Thoracic aorta (tissue), 2 donors: ENCODE data around the gene GUCY2D. TPM values are rescaled to one million over a fixed set of nuclear protein-coding genes. Genes with fewer than 3 reads are reported as not detected.

ENCODE experiments used
- ATAC-seq: fragments of 150-250 bp; one replicate; pipeline ENCODE4 v1.8.0; 2017; ENCODE audit warnings: low read depth; ENCODE audit not compliant: insufficient number of reproducible peaks, low FRiP score
- DNase-seq: peaks from one replicate; pipeline ENCODE4 v3.0.0-alpha.2; 2020; ENCODE audit warnings: low spot score
- H3K27ac ChIP-seq, 2 donors: fragments of 200-600 bp; sonication (generic); 1 replicate in 1 of 2; 2 replicates in 1 of 2; pipeline ENCODE4 v1.5.1; 2016; ENCODE audit warnings: mild to moderate bottlenecking in 2 of 2, moderate library complexity in 2 of 2
- H3K27me3 ChIP-seq: fragments of 200-600 bp; sonication (generic); replicated peaks from 2 replicates; pipeline ENCODE4 v1.6.0; 2016; ENCODE audit warnings: mild to moderate bottlenecking; ENCODE audit not compliant: insufficient read depth
- H3K36me3 ChIP-seq: fragments of 200-600 bp; sonication (generic); one replicate; pipeline ENCODE4 v1.5.1; 2016
- H3K4me1 ChIP-seq, 2 donors: fragments of 200-600 bp; sonication (generic); 1 replicate in 1 of 2; 2 replicates in 1 of 2; pipeline versions ENCODE4 v1.5.1 to v1.6.0; 2016; ENCODE audit warnings: low read depth in 2 of 2, mild to moderate bottlenecking in 1 of 2; ENCODE audit not compliant: control insufficient read depth in 1 of 2
- H3K4me3 ChIP-seq: fragments of 200-600 bp; sonication (generic); 2 replicates; pipeline ENCODE4 v1.5.1; 2016; ENCODE audit warnings: mild to moderate bottlenecking
- H3K9me3 ChIP-seq: fragments of 200-600 bp; sonication (generic); 2 replicates; pipeline ENCODE4 v1.5.1; 2016
- CTCF ChIP-seq: fragments of 200-600 bp; sonication (generic); IDR thresholded peaks from one replicate; pipeline ENCODE4 v1.5.1; 2019; ENCODE audit warnings: antibody characterized with exemption
- total RNA-seq, 2 donors: library from RNA; depleted of rRNA; stranded (reverse); fragments of >200 nt; gene quantifications; one replicate each; pipeline versions ENCODE4 v1.1.0 to v1.2.3, GENCODE V29; 2016

Gene GUCY2D
- total RNA-seq, 2 donors from 2014 or later = not detected

- no peak overlapping the region for H3K4me3 ChIP-seq
- peaks cover 8 to 15% of the 10 kb centered on the region in 2 donors for H3K4me1 ChIP-seq
- no peaks in the 10 kb centered on the region for H3K36me3 ChIP-seq
- H3K9me3 ChIP-seq = no peaks in the 10 kb centered on the region
- no peak for DNase-seq
- H3K27me3 ChIP-seq = no peaks in the 10 kb centered on the region
- TF ChIP-seq CTCF = no peak
- H3K27ac ChIP-seq = no peak overlapping the region
- ATAC-seq = no peak
These were observed 4.6 kb downstream of the GUCY2D start for GRCh38 chr17:8006836-8007680.

GRCh38 chr17:8007836-8008235 is 5.4 kb downstream of the GUCY2D start:
- no peak for TF ChIP-seq CTCF
- no peaks in the 10 kb centered on the region for H3K9me3 ChIP-seq
- H3K4me3 ChIP-seq = no peak overlapping the region
- H3K27ac ChIP-seq = no peak overlapping the region
- no peak for DNase-seq
- no peaks in the 10 kb centered on the region for H3K36me3 ChIP-seq
- H3K4me1 ChIP-seq = peaks cover 3 to 7% of the 10 kb centered on the region in 2 donors
- no peak for ATAC-seq
- no peaks in the 10 kb centered on the region for H3K27me3 ChIP-seq

- peaks cover 3 to 9% of the 10 kb centered on the region in 2 donors for H3K4me1 ChIP-seq
- no peaks in the 10 kb centered on the region for H3K9me3 ChIP-seq
- H3K4me3 ChIP-seq = no peak overlapping the region
- H3K27ac ChIP-seq = no peak overlapping the region
- no peak for DNase-seq
- ATAC-seq = no peak
- no peaks in the 10 kb centered on the region for H3K36me3 ChIP-seq
- H3K27me3 ChIP-seq = peaks cover 8% of the 10 kb centered on the region
- no peak for TF ChIP-seq CTCF
These were observed 9.7 kb downstream of the GUCY2D start for GRCh38 chr17:8012045-8012580.

GRCh38 chr17:8012996-8013640 is 10.7 kb downstream of the GUCY2D start:
- Histone ChIP-seq H3K4me3 (no peak overlapping the region), H3K27ac (no peak overlapping the region), H3K27me3 (peaks cover 8% of the 10 kb centered on the region), H3K36me3 (no peaks in the 10 kb centered on the region), H3K9me3 (no peaks in the 10 kb centered on the region), H3K4me1 (peaks cover 3 to 9% of the 10 kb centered on the region in 2 donors)
- TF ChIP-seq CTCF = no peak
- DNase-seq = no peak
- ATAC-seq = no peak
